Suprapubic skin (tissue), 4 donors: ENCODE data around the gene TNIK.

ENCODE experiments used
- CTCF ChIP-seq, 2 donors: fragments of 200-600 bp in 1 of 2; fragments of 450-650 bp in 1 of 2; sonication (generic) in 1 of 2; IDR thresholded peaks; one replicate each; pipeline ENCODE4 v1.5.1; 2016 to 2019; ENCODE audit warnings: antibody characterized with exemption in 2 of 2, mild to moderate bottlenecking in 1 of 2, moderate library complexity in 1 of 2
- EP300 ChIP-seq: sonication (generic); formaldehyde crosslinking; IDR thresholded peaks from one replicate; pipeline ENCODE4 v1.6.1; 2017; ENCODE audit warnings: antibody characterized with exemption
- POLR2A ChIP-seq, 2 donors: fragments of 450-650 bp; IDR thresholded peaks; one replicate each; pipeline ENCODE4 v1.6.1; 2017; ENCODE audit warnings: antibody characterized with exemption in 2 of 2, mild to moderate bottlenecking in 2 of 2, moderate library complexity in 2 of 2
- POLR2AphosphoS5 ChIP-seq, 3 donors: sonication (generic); formaldehyde crosslinking; IDR thresholded peaks; one replicate each; pipeline ENCODE4 v1.6.1; 2017; ENCODE audit warnings: antibody characterized with exemption in 3 of 3

- no peak for TF ChIP-seq POLR2A (IDR thresholded peaks at IDR 0.05)
- no peak for TF ChIP-seq CTCF (IDR thresholded peaks at IDR 0.05)
- TF ChIP-seq EP300, result no peak
- TF ChIP-seq POLR2AphosphoS5 (IDR thresholded peaks at IDR 0.05), result no peak
These were observed 218.0 kb downstream of the TNIK start for GRCh38 chr3:171242170-171242569.
